HG02970 (cell line): ENCODE results near the gene MYT1.

Source experiments
- ATAC-seq: cut with Tn5 transposase; IDR thresholded peaks from one replicate; pipeline ENCODE4 v1.9.1; 2021; ENCODE audit warnings: mild to moderate bottlenecking, moderate library complexity, moderate number of reproducible peaks; ENCODE audit not compliant: unreplicated experiment, low FRiP score

MYT1 gene

GRCh38 chr20:64139199-64140060, 24.8 kb upstream of the MYT1 start:
- ATAC-seq = no peak

GRCh38 chr20:64140061-64140931, 24.0 kb upstream of the MYT1 start:
- no peak for ATAC-seq

- no peak for ATAC-seq
Measured at GRCh38 chr20:64140956-64141355, 23.3 kb upstream of the MYT1 start.

- no peak for ATAC-seq
Measured at GRCh38 chr20:64142590-64142989, 21.7 kb upstream of the MYT1 start.

DNA sequence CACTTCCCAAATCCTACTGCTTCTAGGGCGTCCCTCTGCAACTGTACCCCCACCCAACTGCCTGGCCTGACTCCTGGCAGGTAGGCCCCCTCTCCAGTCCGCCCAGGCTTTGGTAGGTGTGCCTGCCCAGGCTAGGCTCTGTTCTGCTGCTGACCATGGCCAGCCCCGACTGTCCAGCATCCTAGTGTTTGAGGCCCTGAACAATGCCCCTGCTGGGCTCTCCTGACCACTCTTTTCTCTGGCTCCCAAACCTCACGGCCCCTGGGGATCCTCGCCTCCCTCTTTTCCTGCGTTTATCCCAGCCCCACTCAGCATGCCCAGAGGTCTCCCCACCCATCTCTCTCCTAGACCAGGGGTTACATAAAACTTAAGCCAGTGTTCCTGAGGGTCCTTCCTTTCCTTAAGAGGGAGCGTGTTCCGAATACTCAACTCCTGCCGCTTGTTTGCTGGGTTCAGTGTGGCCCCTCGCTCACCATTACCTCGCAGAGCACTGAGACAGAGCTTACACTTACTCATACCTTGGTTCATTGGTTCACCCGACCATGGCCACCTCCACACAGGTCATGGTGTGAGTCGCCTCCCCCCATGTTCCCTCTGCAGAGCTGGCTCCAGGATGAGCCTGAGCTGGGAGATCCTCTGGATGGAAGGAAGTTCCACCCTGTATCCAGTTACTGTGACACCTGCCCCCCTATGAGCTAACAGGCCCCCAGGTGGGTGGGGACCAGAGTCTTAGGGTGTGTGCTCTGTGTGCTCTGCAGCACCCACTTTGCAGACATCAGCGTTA, 21.0 kb upstream of the MYT1 start:
- ATAC-seq = no peak

DNA sequence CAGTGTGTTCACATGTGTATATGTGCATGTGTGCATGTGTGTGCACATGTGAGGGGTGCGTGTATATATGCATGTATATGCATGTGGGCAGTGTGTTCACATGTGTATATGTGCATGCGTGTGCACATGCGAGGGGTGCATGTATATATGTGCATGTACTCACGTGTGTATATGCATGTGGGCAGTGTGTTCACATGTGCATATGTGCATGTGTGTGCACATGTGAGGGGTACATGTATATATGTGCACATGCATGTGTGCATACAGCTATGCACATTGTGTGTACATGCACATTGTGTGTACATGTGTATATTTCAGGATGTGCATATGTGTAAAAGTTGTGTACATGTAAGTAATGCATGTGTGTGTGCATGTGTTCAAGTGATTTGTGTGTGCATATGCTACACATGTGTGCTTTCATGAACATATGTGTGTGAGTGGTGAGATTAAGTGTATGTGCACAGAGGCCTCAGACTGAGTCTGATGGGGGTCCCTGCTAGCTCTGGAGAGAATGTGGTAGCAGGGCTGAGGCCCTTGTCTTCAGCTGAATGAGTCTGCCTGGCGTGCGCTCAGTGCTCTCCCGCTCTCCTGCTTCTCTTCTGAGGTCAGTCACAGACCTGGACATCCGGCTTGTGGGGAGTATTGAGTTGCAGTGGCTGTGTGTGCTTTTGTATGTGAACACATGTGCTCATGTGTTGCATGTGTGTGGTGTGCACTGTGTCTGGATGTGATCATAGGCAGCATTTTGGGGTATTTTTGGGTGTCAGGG, 19.9 kb upstream of the MYT1 start:
- no peak for ATAC-seq

GRCh38 chr20:64145458-64146300, 18.6 kb upstream of the MYT1 start:
- ATAC-seq = no peak

DNA sequence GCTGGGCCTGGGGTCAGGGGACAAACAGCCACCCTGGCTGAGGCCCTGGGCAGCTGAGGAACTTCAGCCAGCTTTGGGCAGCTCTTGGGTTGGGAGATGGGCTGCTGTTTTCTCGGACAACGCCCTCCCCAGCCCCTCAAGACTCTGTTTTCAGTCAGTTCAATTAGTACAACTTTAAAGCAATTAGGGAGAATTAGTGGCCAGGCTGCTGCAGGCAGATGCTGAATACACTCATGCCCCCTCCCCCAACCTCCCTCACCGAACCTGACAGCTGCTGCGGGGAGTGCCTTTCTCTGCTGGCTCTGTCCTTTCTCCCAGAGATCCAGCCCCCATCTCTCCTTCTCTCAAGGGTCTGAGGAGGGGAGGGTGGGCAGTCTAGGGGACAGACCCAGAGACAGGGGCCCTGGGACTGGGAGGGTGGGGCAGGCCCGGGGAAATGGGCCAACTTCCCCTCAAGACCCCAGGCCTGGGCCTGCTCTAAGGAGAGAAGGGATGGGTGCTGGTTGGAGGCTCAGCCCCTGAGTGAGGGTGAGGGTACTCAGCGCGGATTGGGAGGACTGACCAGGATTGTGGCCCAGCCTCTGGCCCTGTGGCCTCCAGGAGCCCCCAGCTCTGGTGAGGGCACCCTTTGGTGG, 17.8 kb upstream of the MYT1 start:
- no peak for ATAC-seq

GRCh38 chr20:64146936-64147477, 17.2 kb upstream of the MYT1 start:
- no peak for ATAC-seq

DNA sequence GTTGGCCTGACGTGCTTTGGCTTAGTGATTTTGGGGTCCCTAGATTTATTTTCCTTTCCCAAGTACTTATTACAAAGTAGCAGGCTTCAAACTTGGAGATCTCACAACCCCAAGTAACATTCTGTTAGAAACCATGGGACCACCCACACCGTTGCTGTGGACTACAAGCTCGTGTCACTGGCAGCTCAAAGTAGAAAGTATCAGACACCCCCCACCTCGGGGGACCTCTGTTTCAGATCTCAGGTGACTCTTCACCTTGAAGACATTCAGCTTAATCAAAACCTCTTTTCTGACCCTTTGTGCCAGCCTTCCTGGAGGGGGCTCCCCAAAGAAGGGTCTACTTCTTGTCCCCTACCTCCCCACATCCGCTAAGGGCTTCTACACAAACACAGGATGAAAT, 15.7 kb upstream of the MYT1 start:
- ATAC-seq = no peak

DNA sequence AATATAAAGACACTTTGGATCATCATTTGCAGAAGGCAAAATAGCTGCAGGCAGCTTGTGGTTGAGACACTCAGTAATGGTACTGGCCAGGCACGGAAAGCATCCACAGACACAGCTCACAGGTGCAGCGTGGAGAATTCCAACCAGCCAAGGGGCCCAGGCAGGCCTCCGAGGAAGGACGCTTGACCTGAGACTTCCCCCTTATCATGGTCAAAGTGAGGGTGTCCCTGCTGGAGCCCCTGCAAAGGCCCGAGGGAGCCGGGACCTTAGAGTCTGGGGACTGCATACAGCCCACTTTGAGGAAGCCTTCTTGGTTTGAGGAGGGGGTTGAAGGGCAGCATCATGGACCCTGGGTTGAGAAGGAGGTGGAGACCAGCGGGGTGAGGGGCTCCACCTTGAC, 15.1 kb upstream of the MYT1 start:
- ATAC-seq = no peak

DNA sequence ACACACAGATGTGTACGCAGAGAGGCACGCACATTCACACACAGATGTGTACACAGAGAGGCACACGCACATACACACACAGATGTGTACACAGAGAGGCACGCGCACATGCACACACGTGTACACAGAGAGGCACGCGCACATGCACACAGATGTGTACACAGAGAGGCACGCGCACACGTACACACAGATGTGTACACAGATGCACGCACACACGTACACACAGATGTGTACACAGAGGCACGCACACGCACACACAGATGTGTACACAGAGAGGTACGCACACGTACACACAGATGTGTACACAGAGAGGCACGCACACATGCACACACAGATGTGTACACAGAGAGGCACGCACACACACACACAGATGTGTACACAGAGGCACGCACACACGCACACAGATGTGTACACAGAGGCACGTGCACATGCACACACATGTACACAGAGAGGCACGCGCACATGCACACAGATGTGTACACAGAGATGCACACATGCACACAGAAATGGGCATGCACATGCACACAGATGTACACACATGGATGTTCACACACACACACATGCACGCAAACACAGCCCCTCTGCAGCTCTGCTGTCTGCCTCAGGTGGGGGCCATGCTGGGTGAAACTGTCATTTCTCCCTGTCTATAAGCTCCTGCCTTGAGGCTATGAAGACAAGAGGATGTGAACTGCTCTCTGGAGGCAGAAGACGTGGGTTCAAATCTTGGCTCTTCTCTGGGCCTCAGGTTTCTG, 14.3 kb upstream of the MYT1 start:
- no peak for ATAC-seq

DNA sequence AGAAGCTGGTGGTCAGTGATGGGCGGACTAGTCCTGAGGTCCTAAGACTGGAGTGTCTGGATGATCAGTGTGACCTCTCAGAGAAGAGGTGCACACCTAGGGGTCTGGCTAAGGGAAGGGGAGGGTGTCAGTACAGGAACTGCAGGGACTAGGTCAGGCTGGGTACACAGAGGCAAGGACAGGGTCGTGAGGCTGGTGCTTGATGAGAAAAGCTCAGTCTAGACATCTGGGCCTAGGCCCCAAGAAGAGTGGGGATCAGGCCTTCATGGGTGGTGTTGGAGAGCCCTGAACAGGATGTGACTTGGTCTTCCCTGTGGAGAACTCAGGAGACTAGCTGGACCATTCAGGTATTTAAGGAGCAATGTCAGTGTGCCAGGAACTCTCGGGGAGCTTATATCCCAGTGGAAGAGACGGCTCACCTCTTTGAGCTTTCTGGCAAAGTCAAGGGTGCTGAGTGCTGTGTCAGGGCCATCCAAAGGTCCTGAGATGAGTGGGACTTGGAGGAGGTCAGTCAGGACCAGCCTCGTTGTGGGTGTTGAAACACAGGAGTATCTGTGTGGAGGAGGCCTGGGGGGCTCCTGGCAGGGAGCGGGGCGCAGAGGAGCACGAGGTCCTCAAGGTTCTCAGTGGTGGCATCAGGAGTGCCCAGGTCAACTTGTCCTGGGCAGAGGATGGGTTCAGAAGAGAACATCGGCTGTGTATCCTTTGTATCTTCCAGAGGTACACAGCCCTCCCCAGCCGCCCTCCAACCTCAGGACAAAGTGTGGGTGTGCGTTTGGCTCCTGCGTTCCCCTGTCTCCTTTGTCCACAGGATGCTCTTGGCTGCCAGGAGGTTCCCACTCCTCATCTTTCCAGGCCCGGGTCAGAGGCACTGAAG, 13.3 kb upstream of the MYT1 start:
- ATAC-seq = no peak

DNA sequence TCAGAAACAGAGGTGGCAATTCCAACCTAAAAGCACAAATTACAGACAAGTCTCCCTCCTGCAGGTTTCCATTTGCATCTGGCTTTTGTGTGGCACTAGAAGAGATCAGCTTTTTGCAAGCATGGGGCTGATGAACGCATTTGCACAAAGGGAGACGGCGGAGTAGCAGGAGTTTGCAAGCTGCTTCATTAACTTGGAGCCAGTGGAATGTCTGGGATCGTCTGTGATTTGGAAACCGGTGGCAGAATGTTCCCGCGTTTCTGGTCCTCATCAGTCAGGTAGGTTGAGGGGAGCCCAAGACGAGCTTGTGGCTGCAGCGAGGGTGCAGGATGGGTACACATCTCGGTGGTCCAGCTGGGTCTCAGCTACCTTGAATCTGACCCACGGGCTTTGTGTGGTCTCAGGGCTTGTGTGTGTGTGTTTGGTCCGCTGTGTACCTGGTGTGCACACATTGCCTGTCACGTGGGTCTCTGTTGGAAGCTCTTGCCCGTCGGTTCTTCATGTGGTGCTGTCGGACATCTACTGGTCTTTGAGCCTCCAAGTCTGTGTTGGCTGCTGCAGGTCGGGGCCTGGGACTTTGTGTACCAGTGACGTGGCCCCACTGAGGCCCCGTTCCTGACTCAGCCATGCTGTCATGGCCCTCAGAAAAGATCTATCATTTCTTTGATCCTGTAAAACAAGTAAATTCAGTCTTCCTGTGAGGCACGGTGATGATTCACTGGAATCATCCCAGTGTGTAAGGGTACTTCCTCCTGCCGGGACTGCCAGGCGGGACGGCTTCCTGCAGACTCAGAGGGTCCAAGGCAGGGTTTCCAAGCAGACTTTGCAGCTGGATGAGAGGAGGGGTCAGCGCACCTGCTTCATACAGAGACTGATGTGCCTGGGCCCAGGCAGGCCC, 12.4 kb upstream of the MYT1 start:
- no peak for ATAC-seq

DNA sequence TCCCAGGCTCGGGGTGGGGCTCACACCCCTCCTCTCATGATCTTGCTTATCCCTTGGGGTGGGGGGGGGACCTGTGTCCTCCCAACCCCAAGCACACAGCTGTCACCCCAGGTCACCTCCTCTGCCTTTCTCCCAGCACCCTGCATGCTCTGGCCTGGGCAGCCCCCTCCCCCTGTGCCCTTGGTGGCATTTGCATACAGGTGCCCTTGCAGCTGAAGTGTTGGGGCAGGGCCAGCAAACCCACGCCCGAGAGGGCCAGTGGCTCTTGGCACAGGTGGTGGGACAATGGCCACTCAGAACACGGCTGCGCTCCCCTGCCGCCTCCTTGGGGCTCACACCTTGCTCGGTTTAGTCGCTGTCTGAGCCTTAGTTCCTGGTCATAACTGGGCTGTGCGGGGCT, 11.3 kb upstream of the MYT1 start:
- no peak for ATAC-seq

DNA sequence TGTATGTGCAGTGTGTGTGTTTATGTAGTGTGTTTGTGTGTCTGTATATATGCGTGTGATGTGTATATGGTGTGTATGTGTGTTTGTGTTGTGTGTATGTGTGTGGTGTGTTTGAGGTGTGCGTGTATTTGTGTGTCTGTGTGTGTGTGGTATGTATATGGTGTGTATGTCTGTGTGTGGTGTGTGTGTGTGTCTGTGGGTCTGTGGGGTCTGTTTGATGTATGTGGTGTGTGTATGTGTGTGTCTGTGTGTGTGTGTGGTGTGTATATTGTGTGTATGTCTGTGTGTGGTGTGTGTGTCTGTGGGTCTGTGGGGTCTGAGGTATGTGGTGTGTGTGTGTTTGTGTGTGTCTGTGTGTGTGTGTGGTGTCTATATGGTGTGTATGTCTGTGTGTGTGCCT, 10.8 kb upstream of the MYT1 start:
- no peak for ATAC-seq
